ENCODE results near the gene SELENON.

The SELENON gene

DNA sequence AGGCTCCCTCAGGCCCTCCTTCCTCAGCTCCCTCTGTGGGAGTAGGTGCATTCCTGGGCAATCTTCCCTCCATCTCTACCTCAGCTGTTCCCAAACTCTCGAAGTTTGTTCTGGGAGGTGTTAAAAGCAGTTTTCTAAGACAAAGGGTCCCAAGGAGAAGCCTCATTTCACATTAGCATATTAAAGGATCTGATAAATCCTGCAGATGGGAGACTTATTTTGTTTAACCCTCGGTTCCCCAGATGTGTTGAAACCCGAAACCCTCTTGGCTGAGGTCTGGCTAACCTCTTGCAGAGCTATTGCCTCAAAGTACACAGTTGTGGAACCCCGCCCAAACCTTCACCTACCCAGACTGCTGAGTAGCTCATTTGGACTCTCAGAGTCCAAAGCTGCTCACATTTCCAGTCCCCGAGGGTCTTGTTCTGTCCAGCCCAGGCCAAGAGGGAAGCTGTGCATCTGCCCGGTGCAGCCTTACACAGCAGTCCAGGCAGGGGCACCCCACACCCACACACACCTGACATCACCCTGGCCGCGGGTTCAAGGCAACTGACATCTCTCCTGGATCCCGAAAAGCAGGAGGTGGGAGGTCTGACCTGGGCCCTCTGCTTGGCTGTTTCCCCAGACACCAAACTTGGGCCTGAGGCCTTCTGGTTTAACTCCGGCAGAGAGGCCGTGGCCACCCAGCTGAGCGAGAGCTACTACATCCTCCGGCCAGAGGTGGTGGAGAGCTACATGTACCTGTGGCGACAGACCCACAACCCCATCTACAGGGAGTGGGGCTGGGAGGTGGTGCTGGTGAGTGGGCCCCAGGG, 19.5 kb upstream of the SELENON start:
- peak overlapping the region; percentile 5; the same call in 1 of the 2 replicates for H2AFZ ChIP-seq (ENCODE audit: low read depth)
- H3K36me3 ChIP-seq (ENCODE audit: insufficient read depth): no peaks in the 10 kb centered on the region
- H3K4me3 ChIP-seq (IDR thresholded peaks at IDR 0.05; ENCODE audit: insufficient read depth, low read depth, low read length): peak overlapping the region; percentile 22
- H3K27me3 ChIP-seq (ENCODE audit: insufficient read depth, low read depth): no peaks in the 10 kb centered on the region
- H4K20me1 ChIP-seq (ENCODE audit: insufficient read depth): no peaks in the 10 kb centered on the region
- TF ChIP-seq, protein P1, sequence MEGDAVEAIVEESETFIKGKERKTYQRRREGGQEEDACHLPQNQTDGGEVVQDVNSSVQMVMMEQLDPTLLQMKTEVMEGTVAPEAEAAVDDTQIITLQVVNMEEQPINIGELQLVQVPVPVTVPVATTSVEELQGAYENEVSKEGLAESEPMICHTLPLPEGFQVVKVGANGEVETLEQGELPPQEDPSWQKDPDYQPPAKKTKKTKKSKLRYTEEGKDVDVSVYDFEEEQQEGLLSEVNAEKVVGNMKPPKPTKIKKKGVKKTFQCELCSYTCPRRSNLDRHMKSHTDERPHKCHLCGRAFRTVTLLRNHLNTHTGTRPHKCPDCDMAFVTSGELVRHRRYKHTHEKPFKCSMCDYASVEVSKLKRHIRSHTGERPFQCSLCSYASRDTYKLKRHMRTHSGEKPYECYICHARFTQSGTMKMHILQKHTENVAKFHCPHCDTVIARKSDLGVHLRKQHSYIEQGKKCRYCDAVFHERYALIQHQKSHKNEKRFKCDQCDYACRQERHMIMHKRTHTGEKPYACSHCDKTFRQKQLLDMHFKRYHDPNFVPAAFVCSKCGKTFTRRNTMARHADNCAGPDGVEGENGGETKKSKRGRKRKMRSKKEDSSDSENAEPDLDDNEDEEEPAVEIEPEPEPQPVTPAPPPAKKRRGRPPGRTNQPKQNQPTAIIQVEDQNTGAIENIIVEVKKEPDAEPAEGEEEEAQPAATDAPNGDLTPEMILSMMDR (conservative IDR thresholded peaks at IDR 0.05; ENCODE audit: low read depth, low read length): no peak
- H3K9ac ChIP-seq: peak overlapping the region; percentile 13; the same call in 1 of the 2 replicates
- H3K4me2 ChIP-seq: peak overlapping the region; percentile 85
- peak overlapping the region; percentile 62 for H3K27ac ChIP-seq
- H3K79me2 ChIP-seq (ENCODE audit: insufficient read depth, low read depth): no peaks in the 10 kb centered on the region
- peaks cover 73% of the 10 kb centered on the region for H3K4me1 ChIP-seq (ENCODE audit: low read depth, poor library complexity, severe bottlenecking)

DNA sequence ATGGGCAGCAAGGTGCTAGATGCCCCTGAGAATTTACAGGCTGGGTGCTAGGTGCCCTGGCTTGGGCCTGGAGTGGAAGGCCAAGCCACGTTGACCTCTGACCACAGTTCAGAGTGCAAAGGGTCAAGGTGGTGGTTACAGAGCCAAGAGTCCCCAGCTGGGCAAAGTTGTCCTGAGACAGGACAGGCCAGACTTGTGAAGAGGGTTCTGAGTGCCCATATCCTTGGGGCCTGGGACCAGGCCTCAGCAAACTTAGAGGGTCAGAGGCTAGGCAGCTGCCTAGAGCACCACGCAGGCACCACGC, 18.9 kb upstream of the SELENON start:
- H4K20me1 ChIP-seq (ENCODE audit: insufficient read depth): no peaks in the 10 kb centered on the region
- H3K27me3 ChIP-seq (ENCODE audit: insufficient read depth, low read depth): no peaks in the 10 kb centered on the region
- H2AFZ ChIP-seq (ENCODE audit: low read depth): no peak overlapping the region
- no peak overlapping the region for H3K4me3 ChIP-seq (IDR thresholded peaks at IDR 0.05; ENCODE audit: insufficient read depth, low read depth, low read length)
- H3K36me3 ChIP-seq (ENCODE audit: insufficient read depth): no peaks in the 10 kb centered on the region
- peaks cover 72% of the 10 kb centered on the region for H3K4me1 ChIP-seq (ENCODE audit: low read depth, poor library complexity, severe bottlenecking)
- H3K27ac ChIP-seq: peak overlapping the region; percentile 62
- peak overlapping the region; percentile 85 for H3K4me2 ChIP-seq
- TF ChIP-seq, protein P1 (conservative IDR thresholded peaks at IDR 0.05; ENCODE audit: low read depth, low read length): no peak
- H3K79me2 ChIP-seq (ENCODE audit: insufficient read depth, low read depth): no peaks in the 10 kb centered on the region
- H3K9ac ChIP-seq: peak overlapping the region; percentile 13; the same call in 1 of the 2 replicates

DNA sequence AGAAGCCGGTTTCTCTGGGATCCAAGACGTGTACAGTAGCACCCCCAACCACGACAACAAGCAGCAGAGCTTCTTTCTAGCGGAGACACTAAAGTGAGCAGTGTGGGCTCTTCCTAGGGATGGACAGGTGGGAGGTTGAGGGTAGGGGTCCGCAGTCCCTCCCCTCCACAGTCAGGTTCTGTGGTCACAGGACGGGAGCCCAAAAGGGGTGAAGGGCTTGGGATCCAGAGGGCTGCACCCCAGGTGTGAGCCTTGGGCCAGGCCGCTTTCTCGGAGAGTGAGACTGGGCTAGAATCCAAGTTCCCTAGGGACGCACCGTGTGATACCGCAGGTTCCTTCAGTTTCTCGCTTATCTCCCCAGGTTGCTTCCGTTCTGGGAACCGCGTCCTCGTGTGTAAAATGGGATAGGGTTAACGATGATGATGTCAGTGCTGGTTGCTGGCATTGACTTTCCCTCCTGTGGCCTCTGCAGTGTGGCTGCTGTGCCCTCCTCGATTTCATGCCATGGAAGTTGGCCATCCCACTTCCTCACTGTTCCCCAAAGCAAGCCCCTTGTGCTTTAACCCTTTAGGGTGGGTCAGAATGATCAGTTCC, 17.3 kb upstream of the SELENON start:
- TF ChIP-seq, protein P1 (conservative IDR thresholded peaks at IDR 0.05; ENCODE audit: low read depth, low read length): no peak
- no peaks in the 10 kb centered on the region for H3K36me3 ChIP-seq (ENCODE audit: insufficient read depth)
- H2AFZ ChIP-seq (ENCODE audit: low read depth): no peak overlapping the region
- H3K79me2 ChIP-seq (ENCODE audit: insufficient read depth, low read depth): no peaks in the 10 kb centered on the region
- H3K27me3 ChIP-seq (ENCODE audit: insufficient read depth, low read depth): no peaks in the 10 kb centered on the region
- no peak overlapping the region for H3K4me3 ChIP-seq (IDR thresholded peaks at IDR 0.05; ENCODE audit: insufficient read depth, low read depth, low read length)
- no peak overlapping the region for H3K27ac ChIP-seq
- peaks cover 72% of the 10 kb centered on the region for H3K4me1 ChIP-seq (ENCODE audit: low read depth, poor library complexity, severe bottlenecking)
- H3K4me2 ChIP-seq: no peak overlapping the region
- H3K9ac ChIP-seq: no peak overlapping the region
- no peaks in the 10 kb centered on the region for H4K20me1 ChIP-seq (ENCODE audit: insufficient read depth)

- Histone ChIP-seq H3K27me3 (ENCODE audit: insufficient read depth, low read depth) (no peaks in the 10 kb centered on the region), H2AFZ (ENCODE audit: low read depth) (no peak overlapping the region), H3K27ac (no peak overlapping the region), H3K4me1 (ENCODE audit: low read depth, poor library complexity, severe bottlenecking) (peaks cover 58% of the 10 kb centered on the region), H3K4me3 (IDR thresholded peaks at IDR 0.05; ENCODE audit: insufficient read depth, low read depth, low read length) (no peak overlapping the region), H3K9ac (no peak overlapping the region), H3K4me2 (no peak overlapping the region), H4K20me1 (ENCODE audit: insufficient read depth) (no peaks in the 10 kb centered on the region), H3K36me3 (ENCODE audit: insufficient read depth) (no peaks in the 10 kb centered on the region), H3K79me2 (ENCODE audit: insufficient read depth, low read depth) (no peaks in the 10 kb centered on the region)
- TF ChIP-seq, protein P1 (conservative IDR thresholded peaks at IDR 0.05; ENCODE audit: low read depth, low read length): no peak
These were observed 15.4 kb upstream of the SELENON start for GRCh38 chr1:25784575-25785051.

Data from KMS-11 (cell line).